HG03280 (cell line): ENCODE results near the gene CEP57.
"Not testable (repeated sequence)": the region's sequence is repeated elsewhere in the genome, so short reads cannot be mapped to it uniquely, and the experiment has no call there.

ENCODE experiments used
- ATAC-seq: cut with Tn5 transposase; IDR thresholded peaks from one replicate; pipeline ENCODE4 v1.9.1; 2021; ENCODE audit warnings: mild to moderate bottlenecking, moderate library complexity; ENCODE audit not compliant: unreplicated experiment

The CEP57 gene

DNA sequence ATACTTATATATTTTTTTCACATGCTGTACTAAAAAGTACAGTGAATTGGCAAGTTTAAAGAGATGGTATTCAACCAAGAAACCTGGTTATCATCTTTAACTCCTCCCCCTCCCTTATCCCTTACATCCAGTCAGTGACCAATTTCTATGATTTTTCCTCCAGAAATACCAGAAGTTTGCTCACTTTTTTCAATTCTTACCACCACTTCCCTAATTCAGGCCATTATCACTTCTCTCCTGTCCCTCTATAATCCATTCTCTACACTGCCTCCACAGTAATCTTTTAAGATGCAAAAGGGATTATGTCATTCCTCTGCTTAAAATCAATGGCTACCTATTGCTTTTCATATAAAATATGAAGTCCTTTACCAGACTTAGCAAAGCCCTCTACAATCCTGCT, 62.8 kb downstream of the CEP57 start:
- no peak for ATAC-seq

- no peak for ATAC-seq
Measured at GRCh38 chr11:95853862-95854261, 63.6 kb downstream of the CEP57 start.

- not testable (repeated sequence) for ATAC-seq
Measured at GRCh38 chr11:95854362-95854761, 64.1 kb downstream of the CEP57 start.

- ATAC-seq, result not testable (repeated sequence)
Measured at GRCh38 chr11:95860024-95860423, 69.7 kb downstream of the CEP57 start.

GRCh38 chr11:95863486-95864140, 73.3 kb downstream of the CEP57 start:
- ATAC-seq, result no peak

- ATAC-seq, result no peak
Measured at GRCh38 chr11:95867105-95867504, 76.8 kb downstream of the CEP57 start.

DNA sequence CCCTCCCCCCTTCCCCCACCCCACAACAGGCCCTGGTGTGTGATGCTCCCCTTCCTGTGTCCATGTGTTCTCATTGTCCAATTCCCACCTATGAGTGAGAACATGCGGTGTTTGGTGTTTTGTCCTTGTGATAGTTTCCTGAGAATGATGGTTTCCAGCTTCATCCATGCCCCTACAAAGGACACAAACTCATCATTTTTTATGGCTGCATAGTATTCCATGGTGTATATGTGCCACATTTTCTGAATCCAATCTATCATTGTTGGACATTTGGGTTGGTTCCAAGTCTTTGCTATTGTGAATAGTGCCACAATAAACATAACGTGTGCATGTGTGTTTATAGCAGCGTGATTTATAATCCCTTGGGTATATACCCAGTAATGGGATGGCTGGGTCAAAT, 80.6 kb downstream of the CEP57 start:
- ATAC-seq, result not testable (repeated sequence)

DNA sequence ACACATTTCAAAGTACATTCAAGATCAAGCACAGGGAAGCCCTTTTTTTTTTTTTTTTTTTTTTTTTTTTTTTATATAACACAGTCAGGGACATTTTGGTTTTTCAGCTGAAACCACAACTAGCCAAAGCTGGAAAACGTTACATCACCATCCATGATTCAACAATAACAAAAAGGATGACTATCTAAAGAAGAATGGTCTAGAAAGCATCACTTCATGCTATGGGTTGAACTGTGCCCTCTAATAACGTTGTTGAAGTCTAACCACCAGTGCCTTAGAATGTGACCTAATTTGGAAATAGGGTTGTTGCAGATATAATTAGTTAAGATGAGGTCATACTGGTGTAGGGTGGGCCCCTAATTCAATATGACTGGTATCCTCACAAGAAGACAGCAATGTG, 87.0 kb downstream of the CEP57 start:
- no peak for ATAC-seq
